22Rv1 (cell line): ENCODE results near the gene BIRC7.

ENCODE experiments used
- CTCF ChIP-seq: fragments of 450-650 bp; IDR thresholded peaks from 2 replicates; pipeline ENCODE4 v1.5.1; 2017; ENCODE audit warnings: mild to moderate bottlenecking
- ZFX ChIP-seq: fragments of 450-650 bp; IDR thresholded peaks from 2 replicates; pipeline ENCODE4 v1.6.1; 2017; ENCODE audit warnings: antibody characterized with exemption, borderline replicate concordance

GRCh38 chr20:63279931-63280330 lies 44.2 kb downstream of the BIRC7 start:
- TF ChIP-seq ZFX = no peak
- TF ChIP-seq CTCF = no peak
